GM19455 (cell line): Measurements from ENCODE around the gene AARS1.
"Not testable (repeated sequence)": the region's sequence is repeated elsewhere in the genome, so short reads cannot be mapped to it uniquely, and the experiment has no call there.

ENCODE experiments used
- ATAC-seq: cut with Tn5 transposase; IDR thresholded peaks from one replicate; pipeline ENCODE4 v1.9.1; 2021; ENCODE audit not compliant: unreplicated experiment

Gene AARS1

GRCh38 chr16:70276392-70276791 is 12.9 kb downstream of the AARS1 start:
- ATAC-seq = no peak

- ATAC-seq = no peak
These were observed 17.6 kb downstream of the AARS1 start for GRCh38 chr16:70271696-70272095.

GRCh38 chr16:70270176-70270575 is 19.1 kb downstream of the AARS1 start:
- ATAC-seq = no peak

- ATAC-seq = no peak
These were observed 19.8 kb downstream of the AARS1 start for GRCh38 chr16:70269471-70269870.

- ATAC-seq = not testable (repeated sequence)
These were observed 21.4 kb downstream of the AARS1 start for GRCh38 chr16:70267922-70268321.

GRCh38 chr16:70267516-70267915 is 21.8 kb downstream of the AARS1 start:
- no peak for ATAC-seq

- ATAC-seq = not testable (repeated sequence)
These were observed 29.4 kb downstream of the AARS1 start for GRCh38 chr16:70259903-70260302.

- ATAC-seq = no peak
These were observed 30.4 kb downstream of the AARS1 start for GRCh38 chr16:70258946-70259345.

GRCh38 chr16:70258065-70258464 is 31.2 kb downstream of the AARS1 start:
- no peak for ATAC-seq

- ATAC-seq = no peak
These were observed 31.9 kb downstream of the AARS1 start for GRCh38 chr16:70257391-70257790.

- no peak for ATAC-seq
These were observed 33.7 kb downstream of the AARS1 start for GRCh38 chr16:70255574-70255973.

GRCh38 chr16:70254965-70255286 is 34.4 kb downstream of the AARS1 start:
- no peak for ATAC-seq

- no peak for ATAC-seq
These were observed 34.9 kb downstream of the AARS1 start for GRCh38 chr16:70254180-70254964.

- ATAC-seq = no peak
These were observed 35.8 kb downstream of the AARS1 start for GRCh38 chr16:70253291-70254106.

GRCh38 chr16:70252355-70252988 is 36.8 kb downstream of the AARS1 start:
- no peak for ATAC-seq

- peak; percentile 90 for ATAC-seq
These were observed 37.5 kb downstream of the AARS1 start, which contains the start of gene EXOSC6 for GRCh38 chr16:70251629-70252354. Gene EXOSC6, minus strand, starts transcription at chr16:70251940. Its CDS starts 40 bp downstream, at chr16:70251900.

GRCh38 chr16:70250748-70251628 is 38.3 kb downstream of the AARS1 start:
- ATAC-seq = peak; percentile 55

GRCh38 chr16:70249697-70250096 is 39.6 kb downstream of the AARS1 start:
- not testable (repeated sequence) for ATAC-seq

- not testable (repeated sequence) for ATAC-seq
These were observed 50.5 kb downstream of the AARS1 start for GRCh38 chr16:70238773-70239172.

- not testable (repeated sequence) for ATAC-seq
These were observed 57.5 kb downstream of the AARS1 start for GRCh38 chr16:70231831-70232230.
